ENCODE data around the gene TFF2. TPM values are rescaled to one million over a fixed set of nuclear protein-coding genes. Genes with fewer than 3 reads are reported as not detected.

TFF2 gene
- total RNA-seq, 1 donor: not detected

DNA sequence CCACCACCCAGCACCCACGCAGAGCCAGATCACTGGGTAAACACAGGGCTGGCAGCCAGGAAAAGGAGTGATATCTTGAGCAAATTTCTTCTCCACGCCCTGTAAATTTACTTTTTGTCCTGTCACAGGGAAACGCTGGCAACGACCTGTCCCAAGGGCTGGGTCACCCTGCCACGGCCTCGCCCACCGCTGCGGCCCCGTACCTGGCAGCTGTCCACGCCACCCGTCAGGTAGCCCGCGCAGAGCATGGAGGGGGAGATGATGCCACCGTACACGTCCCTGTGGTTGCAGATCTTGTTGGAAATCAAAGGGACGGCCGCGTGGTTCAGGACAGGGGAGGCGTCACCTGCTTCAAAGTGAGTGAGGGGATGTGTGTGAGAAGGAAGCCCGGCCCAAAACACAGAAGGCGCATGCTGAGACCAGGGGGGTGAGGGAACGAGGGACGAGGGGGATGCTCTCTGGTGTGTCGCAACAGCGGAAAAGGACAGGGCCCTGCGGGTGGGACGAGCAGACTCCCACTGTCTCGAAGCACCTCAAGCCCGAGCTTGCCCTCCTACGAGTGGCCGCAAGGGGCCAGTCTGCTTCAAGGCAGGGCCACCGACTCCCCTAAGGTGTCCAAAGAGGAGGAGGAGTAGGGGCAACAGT lies 25.7 kb upstream of the TFF2 start:
- Histone ChIP-seq H3K9me3 (ENCODE audit: low read depth, low read length) (no peaks in the 10 kb centered on the region), H3K4me3 (ENCODE audit: low read length) (no peak overlapping the region), H3K4me1 (ENCODE audit: insufficient read depth, low read length) (no peaks in the 10 kb centered on the region), H3K27me3 (ENCODE audit: insufficient read depth, low read length) (no peaks in the 10 kb centered on the region)

DNA sequence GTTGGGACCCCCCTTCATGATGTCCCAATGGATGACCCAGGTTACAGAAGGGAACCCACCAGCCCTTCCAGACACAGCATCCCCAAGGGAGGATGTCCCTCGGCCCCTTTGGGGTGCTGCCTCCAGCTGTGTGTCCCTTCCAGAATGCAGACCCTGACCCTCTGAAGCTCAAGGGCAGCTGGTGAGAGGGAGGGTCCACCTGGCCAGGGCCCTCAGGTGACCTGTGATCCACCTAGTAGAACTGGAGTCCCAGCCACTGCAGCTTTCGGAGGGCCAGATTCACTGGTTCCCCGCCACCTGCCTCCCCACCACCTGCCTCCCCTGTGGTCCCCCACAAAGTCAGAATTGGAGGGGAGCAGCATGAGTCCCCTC lies 25.2 kb upstream of the TFF2 start:
- H3K4me3 ChIP-seq (ENCODE audit: low read length): no peak overlapping the region
- no peaks in the 10 kb centered on the region for H3K4me1 ChIP-seq (ENCODE audit: insufficient read depth, low read length)
- no peaks in the 10 kb centered on the region for H3K9me3 ChIP-seq (ENCODE audit: low read depth, low read length)
- H3K27me3 ChIP-seq (ENCODE audit: insufficient read depth, low read length): no peaks in the 10 kb centered on the region

DNA sequence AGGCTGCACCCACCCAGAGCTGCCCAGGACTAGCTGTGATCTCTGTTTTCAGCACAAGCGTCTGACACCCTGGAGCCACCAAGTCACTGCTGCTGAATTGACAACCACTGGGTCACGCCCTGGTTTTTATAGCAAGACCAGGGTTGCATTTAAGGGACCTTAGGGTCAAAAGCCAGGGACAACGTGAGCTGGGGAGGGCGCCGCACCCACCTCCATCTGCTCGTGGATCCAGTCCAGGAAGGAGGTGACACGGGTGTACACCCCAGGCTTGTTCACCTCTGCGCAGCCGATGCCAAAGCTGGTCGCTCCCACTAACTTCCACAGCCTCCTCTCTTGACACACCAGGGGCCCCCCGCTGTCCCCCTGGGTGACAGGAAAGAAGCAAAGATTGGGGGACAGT lies 24.7 kb upstream of the TFF2 start:
- no peaks in the 10 kb centered on the region for H3K27me3 ChIP-seq (ENCODE audit: insufficient read depth, low read length)
- H3K4me1 ChIP-seq (ENCODE audit: insufficient read depth, low read length): no peaks in the 10 kb centered on the region
- no peak overlapping the region for H3K4me3 ChIP-seq (ENCODE audit: low read length)
- H3K9me3 ChIP-seq (ENCODE audit: low read depth, low read length): no peaks in the 10 kb centered on the region

DNA sequence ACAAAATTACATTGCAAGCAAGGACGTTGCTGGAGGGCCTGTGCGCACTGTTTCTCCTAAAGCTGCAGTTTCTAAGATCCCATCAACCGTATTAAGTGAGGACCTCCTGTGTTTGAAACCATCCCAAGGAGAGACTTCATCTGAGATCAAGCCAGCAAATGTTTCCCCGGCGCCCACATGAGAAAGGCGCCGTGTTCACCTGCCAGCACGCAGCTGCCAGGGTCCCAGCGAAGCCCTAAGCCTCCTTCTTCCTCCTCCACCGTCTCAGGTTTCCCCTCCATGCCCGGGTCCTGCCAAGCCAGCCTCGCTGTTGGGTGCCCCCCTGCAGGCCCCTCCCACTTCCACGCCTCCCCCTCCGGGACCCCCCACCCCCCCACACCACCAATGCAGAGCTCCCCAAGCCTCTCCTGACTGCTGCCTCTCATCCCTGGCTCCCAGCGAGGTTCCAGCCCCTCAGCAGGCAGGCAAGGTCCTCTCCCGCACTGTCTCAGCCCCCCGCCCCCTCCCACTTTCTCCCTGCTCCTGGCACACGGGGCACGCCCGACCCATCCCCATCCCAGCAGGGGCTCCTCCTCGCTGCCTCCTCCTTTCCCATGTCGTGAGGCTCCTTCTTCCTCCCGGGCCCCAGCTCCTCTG lies 24.2 kb upstream of the TFF2 start:
- Histone ChIP-seq H3K27me3 (ENCODE audit: insufficient read depth, low read length) (no peaks in the 10 kb centered on the region), H3K4me1 (ENCODE audit: insufficient read depth, low read length) (no peaks in the 10 kb centered on the region), H3K9me3 (ENCODE audit: low read depth, low read length) (no peaks in the 10 kb centered on the region), H3K4me3 (ENCODE audit: low read length) (no peak overlapping the region)

DNA sequence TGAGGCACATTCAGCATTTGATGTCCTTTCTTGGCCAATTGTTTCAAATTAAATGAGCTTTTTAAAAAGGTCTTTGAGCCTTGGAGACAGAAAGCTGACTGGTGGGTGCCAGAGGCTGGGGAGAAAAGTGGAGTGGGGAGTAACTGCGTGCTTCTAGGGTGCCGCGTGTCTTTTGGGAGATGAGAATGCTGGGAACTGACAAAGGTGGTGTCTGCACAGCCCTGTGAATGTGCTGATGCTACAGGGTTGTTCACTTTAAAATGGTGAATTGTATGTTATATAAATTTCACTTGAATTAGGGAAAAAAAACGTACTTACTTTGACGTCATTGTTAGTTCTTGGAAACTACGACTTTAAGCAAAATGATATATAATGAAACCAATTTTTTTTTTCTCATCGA lies 23.7 kb upstream of the TFF2 start:
- Histone ChIP-seq H3K4me3 (ENCODE audit: low read length) (no peak overlapping the region), H3K27me3 (ENCODE audit: insufficient read depth, low read length) (no peaks in the 10 kb centered on the region), H3K9me3 (ENCODE audit: low read depth, low read length) (no peaks in the 10 kb centered on the region), H3K4me1 (ENCODE audit: insufficient read depth, low read length) (no peaks in the 10 kb centered on the region)

DNA sequence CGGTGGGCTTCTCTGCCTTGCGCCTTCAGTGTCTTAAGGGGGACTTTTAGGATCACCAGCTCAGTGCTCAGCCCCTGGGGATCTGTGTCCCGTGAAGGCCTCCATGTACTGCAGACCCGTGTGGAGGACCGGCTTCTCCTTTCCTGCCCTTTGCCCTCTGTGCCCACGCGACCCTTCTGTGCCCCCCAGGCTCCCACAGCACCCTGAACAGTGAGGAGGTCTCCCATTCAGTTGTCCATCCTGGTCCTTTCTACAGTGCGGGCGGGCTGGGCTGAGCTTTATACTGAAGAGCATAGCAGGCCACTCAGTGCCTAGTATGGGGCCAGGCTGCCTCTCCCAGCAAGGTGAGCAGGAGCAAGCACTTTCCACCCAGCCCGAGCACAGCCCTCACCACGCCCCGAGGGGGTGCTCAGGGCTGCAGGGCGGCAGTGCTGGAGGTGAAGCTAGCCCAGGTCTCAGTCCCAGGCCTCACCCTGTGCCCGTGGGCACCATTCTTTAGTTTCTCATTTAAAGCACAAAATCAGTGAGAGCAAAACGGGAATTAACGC lies 23.2 kb upstream of the TFF2 start:
- H3K27me3 ChIP-seq (ENCODE audit: insufficient read depth, low read length): no peaks in the 10 kb centered on the region
- H3K4me1 ChIP-seq (ENCODE audit: insufficient read depth, low read length): no peaks in the 10 kb centered on the region
- no peaks in the 10 kb centered on the region for H3K9me3 ChIP-seq (ENCODE audit: low read depth, low read length)
- H3K4me3 ChIP-seq (ENCODE audit: low read length): no peak overlapping the region

DNA sequence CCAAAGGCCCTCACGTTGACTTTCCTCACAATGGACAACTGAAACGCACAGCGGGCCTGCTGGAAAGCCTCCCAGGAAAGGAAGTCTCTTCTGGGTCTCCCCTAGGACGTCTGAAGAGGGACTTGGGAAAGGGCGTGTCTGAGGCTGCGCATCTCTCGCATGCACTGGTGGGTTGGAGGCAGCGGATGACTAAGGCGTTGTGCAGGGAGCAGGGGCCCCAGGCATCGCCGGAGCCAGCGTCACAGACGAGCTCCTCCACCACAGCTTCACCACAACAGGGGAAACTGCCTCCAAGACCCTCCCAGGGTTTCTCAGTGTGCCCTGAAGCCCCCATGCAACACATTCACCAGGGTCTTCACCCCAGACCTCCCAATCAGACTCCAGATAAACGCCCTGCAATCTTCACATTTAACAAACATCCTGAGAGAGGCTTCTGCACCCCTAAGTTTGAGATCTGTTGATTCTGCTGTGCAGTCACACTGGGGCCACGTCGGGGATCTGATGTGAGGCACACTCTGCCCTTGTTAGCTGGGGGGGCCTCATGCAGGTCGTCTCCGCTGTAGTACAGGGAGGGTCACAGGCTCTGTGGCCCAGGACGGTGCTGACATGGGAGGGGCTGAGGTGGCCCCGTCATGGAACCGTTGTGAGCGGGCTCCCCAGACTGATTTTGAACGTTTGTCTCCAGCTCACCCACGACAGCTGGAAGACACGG lies 22.6 kb upstream of the TFF2 start:
- Histone ChIP-seq H3K4me3 (ENCODE audit: low read length) (no peak overlapping the region), H3K9me3 (ENCODE audit: low read depth, low read length) (no peaks in the 10 kb centered on the region), H3K4me1 (ENCODE audit: insufficient read depth, low read length) (no peaks in the 10 kb centered on the region), H3K27me3 (ENCODE audit: insufficient read depth, low read length) (no peaks in the 10 kb centered on the region)

DNA sequence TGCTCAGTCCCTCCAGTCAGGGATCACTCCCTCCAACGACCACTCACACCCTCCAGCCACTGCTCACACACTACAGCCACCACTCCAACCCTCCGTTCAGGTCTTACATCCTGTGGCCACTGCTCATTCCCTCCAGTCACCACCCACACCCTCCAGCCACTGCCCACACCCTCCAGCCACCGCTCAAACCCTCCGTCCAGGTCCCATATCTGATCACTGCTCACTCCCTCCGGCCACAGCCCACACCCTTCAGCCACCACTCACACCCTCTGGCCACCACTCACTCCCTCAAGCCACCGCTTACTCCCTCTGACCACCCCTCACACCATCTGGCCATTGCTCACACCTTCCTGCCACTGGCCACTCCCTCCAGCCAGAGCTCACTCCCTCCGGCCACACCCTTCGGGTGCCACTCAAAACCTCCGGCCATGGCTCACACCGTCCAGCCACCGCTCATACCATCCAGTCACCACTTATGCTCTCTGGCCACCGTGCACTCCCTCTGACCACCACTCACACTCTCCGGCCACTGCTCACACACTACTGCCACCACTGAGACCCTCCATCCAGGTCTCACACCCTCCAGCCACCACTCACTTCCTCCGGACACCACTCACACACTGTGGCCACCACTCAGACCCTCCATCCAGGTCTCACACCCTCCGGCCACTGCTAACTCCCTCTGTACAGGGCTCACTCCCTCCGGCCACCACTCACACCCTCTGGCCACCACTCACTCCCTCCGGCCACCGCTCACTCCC lies 20.3 kb upstream of the TFF2 start:
- no peaks in the 10 kb centered on the region for H3K27me3 ChIP-seq (ENCODE audit: insufficient read depth, low read length)

DNA sequence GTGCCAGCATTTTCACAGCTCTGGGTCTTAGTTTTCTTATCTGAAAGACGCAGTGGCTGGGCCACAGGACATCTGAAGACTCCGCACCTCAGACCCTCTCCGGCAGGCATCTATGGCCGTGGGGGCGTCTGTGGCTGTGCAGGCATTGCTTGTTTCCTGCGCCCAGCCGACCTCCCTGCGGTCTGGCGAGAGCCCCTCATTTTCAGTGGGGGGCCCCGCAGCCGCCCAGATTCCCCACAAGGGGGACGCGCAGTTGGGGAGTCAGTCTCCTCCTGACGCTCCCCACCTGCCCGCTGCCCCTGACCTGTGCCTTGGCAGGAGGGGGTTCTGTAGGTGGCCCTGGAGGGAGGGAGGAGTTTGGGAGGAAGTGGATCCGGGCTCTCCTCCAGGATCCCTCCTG lies 19.0 kb upstream of the TFF2 start:
- Histone ChIP-seq H3K27me3 (ENCODE audit: insufficient read depth, low read length) (no peaks in the 10 kb centered on the region), H3K4me1 (ENCODE audit: insufficient read depth, low read length) (no peaks in the 10 kb centered on the region), H3K4me3 (ENCODE audit: low read length) (no peak overlapping the region), H3K9me3 (ENCODE audit: low read depth, low read length) (no peaks in the 10 kb centered on the region)

More for the DNA sequence above, 20.3 kb upstream of the TFF2 start:
- Histone ChIP-seq H3K9me3 (ENCODE audit: low read depth, low read length) (no peaks in the 10 kb centered on the region), H3K4me3 (ENCODE audit: low read length) (no peak overlapping the region), H3K4me1 (ENCODE audit: insufficient read depth, low read length) (no peaks in the 10 kb centered on the region)

DNA sequence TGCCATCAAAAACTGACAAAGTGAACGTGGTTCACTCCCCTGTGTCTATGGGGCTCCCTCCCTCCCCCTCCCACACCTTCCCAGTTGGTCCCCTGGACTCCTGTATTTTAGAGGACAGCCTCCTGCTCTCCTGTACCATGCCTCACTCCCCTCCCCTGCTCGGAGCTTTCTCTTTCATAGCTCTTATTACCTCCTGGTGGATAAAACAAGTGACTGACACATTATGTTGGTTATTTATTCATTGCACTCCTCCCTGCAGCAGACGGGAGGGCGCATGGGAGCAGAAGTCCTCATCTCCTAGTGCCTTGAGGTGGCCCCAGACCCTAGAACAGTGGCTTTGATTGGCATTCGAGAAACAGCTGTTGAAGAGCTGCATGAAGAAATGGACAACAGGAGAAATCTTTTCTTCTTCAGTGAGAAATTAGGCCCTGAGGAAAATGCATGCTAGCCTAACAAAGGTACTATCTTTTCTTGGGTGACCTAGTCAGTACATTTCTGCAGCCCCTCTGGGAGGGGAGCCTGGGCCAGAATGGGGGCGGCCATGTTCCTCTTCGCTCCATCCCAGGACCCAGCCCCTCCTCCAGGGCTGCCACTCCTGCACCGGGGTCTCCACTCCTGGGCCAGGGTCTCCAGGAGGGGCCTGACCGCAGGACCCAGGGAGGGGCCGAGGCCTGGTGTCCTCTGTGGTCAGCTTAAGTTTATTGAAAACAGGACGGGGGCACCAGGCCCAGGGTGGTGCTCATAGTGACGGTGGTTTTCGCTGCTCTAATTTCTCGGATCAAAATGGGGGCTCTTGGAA lies 16.8 kb upstream of the TFF2 start:
- Histone ChIP-seq H3K9me3 (ENCODE audit: low read depth, low read length) (no peaks in the 10 kb centered on the region), H3K4me3 (ENCODE audit: low read length) (no peak overlapping the region), H3K4me1 (ENCODE audit: insufficient read depth, low read length) (peaks cover 4% of the 10 kb centered on the region), H3K27me3 (ENCODE audit: insufficient read depth, low read length) (no peaks in the 10 kb centered on the region)

DNA sequence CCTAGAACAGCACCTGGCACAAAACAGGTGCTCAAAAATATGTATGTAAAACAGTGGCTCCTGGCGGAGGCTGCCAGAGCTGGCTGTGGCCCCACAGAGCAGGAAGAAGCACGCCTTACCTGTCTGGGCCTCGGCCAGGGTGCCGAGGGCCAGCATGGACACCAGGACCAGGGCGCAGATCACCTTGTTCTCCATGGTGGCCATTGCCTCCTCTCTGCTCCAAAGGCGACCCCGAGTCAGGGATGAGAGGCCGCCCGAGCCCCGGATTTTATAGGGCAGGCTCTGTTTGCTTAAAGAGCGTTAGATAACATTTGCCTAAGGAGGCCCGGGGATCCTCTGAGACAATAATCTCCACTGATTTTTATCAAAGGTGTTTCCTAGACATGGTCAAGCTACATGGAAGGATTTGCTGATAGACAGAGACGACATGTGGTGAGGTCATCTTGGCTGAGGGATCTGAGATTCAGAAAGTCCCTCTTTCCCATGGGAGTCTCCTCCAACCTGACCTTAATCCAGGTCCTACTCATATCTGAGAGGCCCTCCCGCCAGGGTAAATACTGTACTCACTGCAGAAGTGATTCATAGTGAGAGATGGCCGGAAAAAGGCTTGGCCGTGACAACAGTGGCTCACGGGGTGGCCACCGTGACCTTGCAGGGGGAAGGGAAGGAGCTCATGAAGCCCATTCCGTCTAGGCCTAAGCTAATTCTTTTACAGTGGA lies 15.7 kb upstream of the TFF2 start, which contains the start of gene TFF1:
TFF1 (minus strand) TSS at position 244 of the 719 bp plus-strand sequence; CDS start at position 204, 40 bp downstream.
- Histone ChIP-seq H3K9me3 (ENCODE audit: low read depth, low read length) (no peaks in the 10 kb centered on the region), H3K4me1 (ENCODE audit: insufficient read depth, low read length) (peaks cover 4% of the 10 kb centered on the region), H3K27me3 (ENCODE audit: insufficient read depth, low read length) (no peaks in the 10 kb centered on the region), H3K4me3 (ENCODE audit: low read length) (no peak within 1 kb of the TSS)

DNA sequence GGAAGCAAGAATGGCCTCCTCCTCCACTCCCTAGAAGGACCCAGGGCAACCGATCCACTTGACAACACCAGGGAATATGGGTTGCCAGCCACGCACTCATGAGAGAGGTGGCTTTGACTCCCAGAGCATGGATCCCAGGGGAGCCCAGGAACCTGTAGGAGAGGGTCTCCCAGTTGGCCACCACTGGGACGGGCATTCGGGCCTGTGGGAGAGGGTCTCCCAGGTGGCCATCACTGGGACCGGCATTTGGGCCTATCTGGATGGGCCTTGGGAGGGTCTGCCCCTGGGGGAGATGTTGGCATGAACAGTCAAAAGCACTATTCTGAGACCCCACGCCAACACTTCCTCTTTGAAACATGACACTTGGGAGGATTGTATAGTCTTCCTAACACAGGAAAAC lies 15.0 kb upstream of the TFF2 start:
- no peak overlapping the region for H3K4me3 ChIP-seq (ENCODE audit: low read length)

DNA sequence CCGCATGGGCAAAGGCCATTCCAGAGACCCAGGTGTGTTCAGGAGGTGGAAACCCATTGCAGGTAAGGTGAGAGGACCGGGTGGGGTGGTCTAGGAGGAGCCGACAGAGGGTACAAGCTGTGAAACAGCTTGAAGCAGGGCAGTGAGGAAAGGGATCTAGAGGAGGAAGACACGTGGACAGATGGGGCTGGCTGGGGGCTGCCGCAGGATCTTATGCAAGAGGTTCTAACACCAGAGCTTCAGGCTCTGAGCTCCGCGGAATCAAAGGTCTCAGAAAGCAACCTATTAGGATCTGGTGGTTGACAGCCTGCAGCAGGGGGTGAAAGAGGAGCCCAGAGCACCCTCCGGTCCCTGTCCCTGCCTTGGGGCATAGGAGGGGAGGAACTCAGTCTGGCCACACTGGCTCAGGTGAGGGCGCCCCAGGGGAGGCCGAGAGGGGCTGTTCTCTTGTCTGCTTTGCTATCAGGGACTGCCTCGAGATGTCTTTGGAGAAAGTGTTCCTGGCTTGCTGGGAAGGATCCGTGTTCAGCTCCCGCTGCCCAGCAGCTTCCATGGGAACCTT lies 13.6 kb upstream of the TFF2 start:
- H3K4me3 ChIP-seq (ENCODE audit: low read length): no peak overlapping the region
- peaks cover 4% of the 10 kb centered on the region for H3K4me1 ChIP-seq (ENCODE audit: insufficient read depth, low read length)
- H3K9me3 ChIP-seq (ENCODE audit: low read depth, low read length): no peaks in the 10 kb centered on the region
- no peaks in the 10 kb centered on the region for H3K27me3 ChIP-seq (ENCODE audit: insufficient read depth, low read length)

More for the DNA sequence above, 15.0 kb upstream of the TFF2 start:
- H3K27me3 ChIP-seq (ENCODE audit: insufficient read depth, low read length): no peaks in the 10 kb centered on the region
- H3K9me3 ChIP-seq (ENCODE audit: low read depth, low read length): no peaks in the 10 kb centered on the region
- peaks cover 4% of the 10 kb centered on the region for H3K4me1 ChIP-seq (ENCODE audit: insufficient read depth, low read length)
